ENCODE data around the gene SIX5.

SIX5 gene

GRCh38 chr19:45792470-45793177, 23.6 kb upstream of the SIX5 start, which contains the start of gene DMWD:
Gene DMWD, minus strand, starts transcription at chr19:45792845. Its CDS starts 89 bp downstream, at chr19:45792756.
- peak; percentile 99 for DNase-seq

GRCh38 chr19:45791744-45792469, 22.9 kb upstream of the SIX5 start:
- no peak for DNase-seq

DNA sequence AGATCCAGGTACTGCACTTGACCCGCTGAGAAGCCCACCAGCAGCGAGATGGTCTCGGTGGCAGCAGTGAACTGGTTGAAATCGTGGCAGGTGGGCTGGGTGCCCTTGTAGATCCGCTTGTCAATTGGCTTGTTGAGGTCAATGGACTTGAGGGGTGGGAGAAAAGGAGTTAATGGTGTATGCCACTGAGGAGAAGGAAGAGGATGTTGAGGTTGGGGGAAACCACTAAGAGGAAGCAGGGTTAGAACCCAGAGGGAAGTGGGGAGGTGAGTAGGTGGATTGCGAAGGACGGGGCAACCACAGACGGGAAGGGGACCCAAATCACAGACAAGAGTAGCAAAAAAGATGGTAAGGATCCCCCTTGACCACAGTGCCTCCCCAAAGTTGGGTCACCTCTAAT, 21.9 kb upstream of the SIX5 start:
- no peak for DNase-seq

GRCh38 chr19:45789035-45789786, 20.2 kb upstream of the SIX5 start:
- DNase-seq: no peak

DNA sequence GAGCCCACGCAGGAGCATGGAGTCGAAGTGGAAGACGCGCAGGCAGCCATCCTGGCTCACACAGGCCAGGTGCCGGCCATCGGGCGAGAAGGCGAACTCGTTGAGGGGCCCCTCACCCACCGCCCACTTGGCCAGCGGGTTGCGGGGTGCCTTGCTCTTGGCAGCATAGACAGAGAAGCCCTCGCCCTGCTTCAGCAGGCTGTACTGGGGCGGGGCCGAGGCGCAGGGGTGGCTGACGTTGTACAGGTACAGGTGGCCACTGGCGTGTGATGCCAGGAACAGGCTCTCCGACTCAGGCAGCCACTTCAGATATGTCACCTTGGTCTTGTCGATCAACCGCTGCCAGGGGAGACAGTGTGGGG, 17.5 kb upstream of the SIX5 start:
- DNase-seq: no peak

- no peak for DNase-seq
Observed at GRCh38 chr19:45785781-45786532, 16.9 kb upstream of the SIX5 start.

- no peak for DNase-seq
Observed at GRCh38 chr19:45785097-45785496, 16.0 kb upstream of the SIX5 start.

DNA sequence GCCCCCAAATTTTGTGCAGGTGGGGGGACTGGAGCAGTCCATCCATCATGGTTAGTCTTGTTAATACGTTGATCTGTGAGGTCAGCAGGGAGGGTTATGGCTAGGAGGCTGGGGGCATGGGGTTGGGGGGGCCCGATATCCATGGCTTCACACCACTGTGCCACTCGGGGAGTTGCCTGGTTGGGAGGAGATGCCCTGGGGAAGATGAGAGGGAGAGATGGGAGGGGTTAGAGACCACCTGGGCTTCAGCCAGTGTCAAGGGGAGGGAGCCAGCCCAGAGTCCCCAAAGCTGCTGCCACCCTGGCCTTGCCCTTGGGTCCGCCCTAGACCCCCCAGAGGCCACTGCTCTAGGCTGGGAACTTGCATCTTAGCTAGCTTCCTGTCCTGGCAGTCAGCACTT, 15.0 kb upstream of the SIX5 start:
- no peak for DNase-seq

DNA sequence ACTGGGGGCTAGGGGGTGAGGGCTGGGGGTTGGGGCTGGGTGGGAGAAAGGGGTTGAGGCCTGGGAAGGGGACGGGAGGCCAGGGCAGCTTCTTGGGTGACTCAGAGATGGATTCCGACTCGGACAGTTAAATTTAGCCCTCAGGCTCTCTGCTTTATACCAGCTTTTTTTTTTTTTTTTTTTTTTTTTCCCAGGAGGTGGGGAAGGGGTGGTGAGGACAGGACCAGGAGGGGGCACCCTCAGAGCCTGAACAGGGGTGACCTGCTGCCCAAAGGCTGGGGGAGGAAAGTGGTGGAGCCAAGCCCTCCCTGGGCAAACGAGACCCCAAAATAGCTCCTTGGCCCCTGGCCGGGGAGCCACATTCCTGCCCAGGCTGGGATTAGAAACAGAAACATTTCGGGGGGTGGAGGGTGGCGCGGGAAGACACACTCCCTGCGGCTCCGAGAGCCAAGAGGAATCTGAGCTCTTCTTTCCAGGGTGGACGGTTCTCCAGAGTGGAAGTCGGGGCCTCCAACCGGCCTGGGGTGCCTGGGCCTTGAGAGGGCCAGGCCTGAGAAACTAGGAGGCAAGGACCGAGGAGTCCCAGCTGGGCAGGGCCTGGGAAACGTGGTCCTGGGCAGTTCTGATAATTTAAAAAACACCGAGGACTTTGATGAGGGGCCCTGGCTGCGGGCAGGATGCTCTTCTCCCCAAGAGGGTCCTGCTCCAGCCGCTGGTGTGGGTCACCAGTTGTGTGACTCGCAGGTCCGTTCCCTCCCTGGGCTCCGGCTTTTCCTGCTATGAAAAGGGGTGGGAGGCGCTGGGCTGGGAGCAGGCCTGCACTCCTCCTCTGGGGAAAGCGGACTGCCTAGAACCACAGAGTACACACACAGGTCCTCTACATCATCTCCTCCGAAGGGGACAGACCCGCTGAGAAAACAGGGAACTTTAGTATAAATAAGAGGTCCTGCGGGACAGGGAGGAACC, 14.1 kb upstream of the SIX5 start:
- DNase-seq: no peak

DNA sequence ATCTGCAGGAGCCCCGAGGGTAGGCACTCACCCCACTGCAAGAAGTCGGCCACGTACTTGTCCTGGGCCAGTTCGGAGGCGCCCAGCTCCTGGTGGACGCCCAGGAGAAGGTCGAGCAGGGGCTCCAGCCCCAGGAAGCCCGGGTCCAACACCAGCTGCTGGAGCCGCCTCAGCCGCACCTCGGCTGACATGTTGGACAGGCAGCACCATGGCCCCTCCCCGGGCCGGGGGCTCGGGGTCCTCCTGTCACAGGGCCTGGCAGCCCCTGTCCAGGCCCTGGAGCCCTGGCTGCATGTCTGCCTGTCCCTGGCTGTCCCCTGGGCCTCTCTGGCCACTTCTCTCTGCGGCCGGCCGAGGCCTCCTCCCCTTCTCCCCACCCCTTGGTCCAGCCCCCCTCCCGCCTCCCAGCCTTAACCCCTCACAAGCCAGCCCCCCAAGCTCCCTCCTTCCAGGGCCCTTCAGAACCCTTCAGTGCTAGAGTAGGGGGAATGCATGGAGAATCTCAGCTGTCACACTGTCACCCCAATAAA, 13.2 kb upstream of the SIX5 start, which contains the start of gene DMPK:
Gene DMPK, minus strand, starts transcription at position 329 of the 530 bp plus-strand sequence. Its CDS starts 138 bp downstream, at position 191.
- no peak for DNase-seq

- no peak for DNase-seq
Observed at GRCh38 chr19:45781214-45782161, 12.4 kb upstream of the SIX5 start.

- DNase-seq: no peak
Observed at GRCh38 chr19:45780448-45781213, 11.6 kb upstream of the SIX5 start.

DNA sequence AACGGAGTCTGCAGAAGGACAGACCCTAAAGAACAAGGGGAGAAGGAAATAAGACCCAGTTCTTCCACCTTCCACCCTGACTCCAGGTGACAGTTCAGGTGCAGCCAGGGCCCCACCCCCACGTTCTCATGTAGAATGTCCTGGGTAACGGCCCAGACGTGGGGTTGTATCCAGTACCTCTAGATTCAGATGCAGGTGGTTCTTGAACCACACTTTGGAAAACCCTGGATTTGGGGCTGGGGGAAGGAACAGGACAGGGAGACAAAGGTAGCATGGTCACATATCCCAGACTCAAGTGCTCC, 11.0 kb upstream of the SIX5 start:
- DNase-seq: no peak

DNA sequence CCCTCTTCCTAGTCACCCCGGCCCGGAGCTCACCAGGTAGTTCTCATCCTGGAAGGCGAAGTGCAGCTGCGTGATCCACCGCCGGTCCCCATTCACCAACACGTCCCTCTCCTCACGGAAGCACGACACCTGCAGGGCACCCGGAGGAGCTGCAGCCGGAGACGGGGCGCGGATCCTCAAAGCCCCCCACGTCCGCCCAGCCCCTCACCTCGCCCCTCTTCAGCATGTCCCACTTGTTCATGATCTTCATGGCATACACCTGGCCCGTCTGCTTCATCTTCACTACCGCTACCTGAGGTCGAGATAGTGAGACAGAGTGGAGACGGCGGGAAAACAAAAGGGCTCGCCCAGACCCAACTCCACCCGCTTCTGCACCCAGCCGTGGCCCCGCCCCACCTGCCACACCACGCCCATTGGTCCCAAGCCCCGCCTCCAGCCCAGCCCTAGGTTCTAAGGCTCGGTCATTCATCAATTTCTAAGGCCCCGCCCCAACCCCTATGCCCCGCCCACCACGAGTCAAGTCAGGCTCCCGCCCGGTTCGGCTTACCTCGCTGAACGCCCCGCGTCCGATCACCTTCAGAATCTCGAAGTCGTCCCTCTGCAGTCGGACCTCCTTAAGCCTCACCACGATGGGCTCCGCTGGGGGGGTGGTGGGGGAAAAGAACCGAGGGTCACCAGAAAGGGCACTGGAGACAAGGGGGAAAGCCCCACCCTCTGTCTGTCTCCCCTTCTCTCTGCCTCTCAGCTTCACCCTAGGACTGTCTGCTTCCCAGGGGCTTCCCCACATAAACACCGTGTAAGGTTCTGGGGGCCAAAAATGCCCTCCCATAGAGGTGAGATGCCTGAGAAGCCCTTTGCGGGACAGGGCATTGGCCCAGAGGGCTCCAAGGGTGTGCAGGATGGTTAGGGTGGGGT, 10.4 kb upstream of the SIX5 start:
- peak; percentile 64 for DNase-seq

GRCh38 chr19:45778010-45778661, 9.1 kb upstream of the SIX5 start:
- no peak for DNase-seq

- DNase-seq: no peak
Observed at GRCh38 chr19:45777395-45777961, 8.4 kb upstream of the SIX5 start.

DNA sequence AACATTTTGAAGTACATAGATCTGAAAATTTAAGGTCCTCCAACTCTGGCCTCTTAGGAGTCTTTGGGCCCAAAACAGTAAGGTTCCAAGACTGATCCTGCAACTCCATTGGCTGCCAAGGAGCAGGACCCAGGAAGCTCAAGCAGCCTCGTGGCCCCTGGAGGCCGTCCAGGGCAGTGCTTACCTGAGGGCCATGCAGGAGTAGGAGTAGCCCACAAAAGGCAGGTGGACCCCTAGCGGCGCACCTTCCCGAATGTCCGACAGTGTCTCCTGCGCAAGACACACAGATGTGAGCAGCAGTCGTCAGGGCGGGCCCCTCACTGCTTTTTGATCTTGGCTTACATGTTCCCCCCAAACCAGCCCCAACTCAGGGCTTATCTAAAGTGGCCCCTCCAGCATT, 5.7 kb upstream of the SIX5 start:
- no peak for DNase-seq

GRCh38 chr19:45773384-45773783, 4.3 kb upstream of the SIX5 start:
- no peak for DNase-seq

All from activated CD4-positive, alpha-beta T cell treated with anti-CD3 and anti-CD28 coated beads for 1 hour (primary cell).